Brain microvascular endothelial cell (primary cell): ENCODE measurements around the gene PSMD6.
A peak's percentile ranks its signal among the peaks of the same experiment; 100 is the strongest.

ENCODE experiments used
- DNase-seq: peaks from one replicate; pipeline ENCODE4 v3.0.0-alpha.2; 2020
- H3K27ac ChIP-seq: fragments of 250-450 bp; sonication (Bioruptor Pico); 2 replicates; pipeline ENCODE4 v1.5.1; 2020; ENCODE audit warnings: mild to moderate bottlenecking, moderate library complexity
- H3K27me3 ChIP-seq: fragments of 250-450 bp; sonication (Bioruptor Pico); replicated peaks from 2 replicates; pipeline ENCODE4 v1.5.1; 2020; ENCODE audit warnings: mild to moderate bottlenecking
- H3K36me3 ChIP-seq: fragments of 250-450 bp; sonication (Bioruptor Pico); replicated peaks from 2 replicates; pipeline ENCODE4 v1.5.1; 2020; ENCODE audit warnings: mild to moderate bottlenecking
- H3K4me3 ChIP-seq: 2 replicates; pipeline ENCODE4 v1.5.1; 2011; ENCODE audit warnings: low read depth, mild to moderate bottlenecking, control low read depth, low read length, moderate library complexity
- CTCF ChIP-seq: IDR thresholded peaks from 2 replicates; pipeline ENCODE4 v1.5.1; 2011; ENCODE audit warnings: low read depth, mild to moderate bottlenecking, moderate library complexity, low read length, control low read depth, inconsistent platforms; ENCODE audit errors: missing control alignments
- in situ Hi-C: cut with HindIII; loops from 2 replicates; pipeline ENCODE4 v1.10.0; 2017; ENCODE audit warnings: low sequenced_read_pairs, low pct_ligation_motif_present

Gene PSMD6

DNA sequence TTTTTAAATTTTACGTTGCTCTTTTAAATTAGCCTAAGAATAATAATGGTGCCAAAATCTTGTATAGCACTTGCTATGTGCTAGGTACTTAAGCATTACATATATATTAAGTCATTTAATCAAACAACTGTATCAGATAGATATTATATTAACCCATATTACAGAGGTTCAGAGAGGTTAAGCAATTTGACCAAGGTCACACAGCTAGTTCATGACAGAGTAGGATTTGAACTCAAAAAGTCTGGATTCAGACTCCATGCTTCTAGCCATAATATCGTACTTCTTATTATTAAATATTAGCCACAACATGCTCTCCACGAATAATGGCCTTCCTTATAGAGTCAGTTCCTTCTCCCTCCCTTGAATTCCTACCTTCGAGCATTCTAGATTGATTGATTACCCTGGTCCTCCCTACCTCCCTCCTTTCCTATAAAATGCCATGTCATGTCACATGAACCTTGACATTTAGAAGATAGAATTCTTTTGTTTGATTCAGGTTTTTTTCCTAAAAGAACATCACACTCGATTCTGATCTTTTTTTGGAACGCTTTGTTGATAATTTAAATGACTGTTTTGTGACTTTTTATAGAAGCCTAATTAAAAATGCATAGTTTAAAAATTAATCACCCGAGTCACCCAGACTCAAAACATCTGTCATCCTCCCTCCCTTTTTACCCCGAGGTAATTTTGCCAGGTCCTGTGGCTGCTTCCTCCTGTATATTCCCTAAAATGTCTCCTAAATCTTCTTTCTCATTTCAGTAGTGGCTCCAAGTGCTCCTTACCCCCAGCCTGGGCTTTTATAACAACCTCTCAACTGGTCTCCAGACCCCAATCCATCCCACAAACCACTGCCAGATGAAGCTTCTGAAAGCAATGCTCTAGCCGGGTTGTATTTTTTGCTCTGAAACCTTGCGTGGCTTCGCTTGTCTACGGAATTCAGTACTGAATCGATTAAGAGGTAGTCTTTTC, 8.5 kb upstream of the PSMD6 start:
- H3K4me3 ChIP-seq: no peak overlapping the region
- in situ Hi-C loops: no loop called here
- no peak for DNase-seq

GRCh38 chr3:64030741-64031140, 7.4 kb upstream of the PSMD6 start:
- no peak overlapping the region for H3K27ac ChIP-seq
- peak overlapping the region; percentile 40 for H3K4me3 ChIP-seq
- TF ChIP-seq CTCF: peak; percentile 87
- no peaks in the 10 kb centered on the region for H3K27me3 ChIP-seq
- no peaks in the 10 kb centered on the region for H3K36me3 ChIP-seq
- DNase-seq: peak; percentile 35
- in situ Hi-C loops: no loop called here

More for the DNA sequence above, 8.5 kb upstream of the PSMD6 start:
- no peaks in the 10 kb centered on the region for H3K27me3 ChIP-seq
- H3K27ac ChIP-seq: no peak overlapping the region
- TF ChIP-seq CTCF: no peak
- no peaks in the 10 kb centered on the region for H3K36me3 ChIP-seq

DNA sequence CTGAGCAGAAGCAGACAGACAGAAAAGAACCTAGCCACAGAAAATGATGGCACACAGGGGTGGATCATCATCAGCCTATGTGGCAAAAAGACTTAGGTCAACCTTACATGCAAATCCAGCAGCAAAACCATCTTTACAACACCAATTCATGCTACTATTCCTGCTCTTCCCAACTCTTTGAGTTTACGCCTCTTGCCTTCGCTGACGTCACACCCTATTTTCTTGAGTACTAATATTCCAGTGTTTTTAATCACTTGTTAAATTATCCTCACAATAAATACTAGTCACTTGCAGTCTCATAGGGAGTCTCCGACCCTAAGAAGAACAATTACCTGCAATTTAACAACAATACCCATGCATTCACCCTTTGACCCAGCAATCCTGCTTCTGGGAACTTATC, 6.0 kb upstream of the PSMD6 start:
- no peak for TF ChIP-seq CTCF
- in situ Hi-C loops: no loop called here
- no peak overlapping the region for H3K27ac ChIP-seq
- H3K4me3 ChIP-seq: no peak overlapping the region
- no peaks in the 10 kb centered on the region for H3K36me3 ChIP-seq
- DNase-seq: no peak
- H3K27me3 ChIP-seq: no peaks in the 10 kb centered on the region

- in situ Hi-C loops: no loop called here
- Histone ChIP-seq H3K4me3 (no peak overlapping the region), H3K27ac (no peak overlapping the region), H3K27me3 (no peaks in the 10 kb centered on the region), H3K36me3 (no peaks in the 10 kb centered on the region)
- no peak for DNase-seq
- no peak for TF ChIP-seq CTCF
Observed at GRCh38 chr3:64028754-64029153, 5.5 kb upstream of the PSMD6 start.

- no peak for DNase-seq
- no peak for TF ChIP-seq CTCF
- H3K27ac ChIP-seq: no peak overlapping the region
- no peaks in the 10 kb centered on the region for H3K27me3 ChIP-seq
- no peaks in the 10 kb centered on the region for H3K36me3 ChIP-seq
- no peak overlapping the region for H3K4me3 ChIP-seq
- in situ Hi-C loops: no loop called here
Observed at GRCh38 chr3:64027658-64028057, 4.4 kb upstream of the PSMD6 start.
